Measurements from ENCODE around the gene ATP2A3.

Gene ATP2A3

GRCh38 chr17:3974138-3974687 lies 10.0 kb upstream of the ATP2A3 start:
- no peak for DNase-seq (ENCODE audit: low read depth in 1 of 2, low spot score in 1 of 2)

- DNase-seq (ENCODE audit: low read depth in 1 of 2, low spot score in 1 of 2), result no peak
These were observed 9.4 kb upstream of the ATP2A3 start for GRCh38 chr17:3973495-3974137.

GRCh38 chr17:3972931-3973330 lies 8.7 kb upstream of the ATP2A3 start:
- DNase-seq (ENCODE audit: low read depth in 1 of 2, low spot score in 1 of 2), result no peak

DNA sequence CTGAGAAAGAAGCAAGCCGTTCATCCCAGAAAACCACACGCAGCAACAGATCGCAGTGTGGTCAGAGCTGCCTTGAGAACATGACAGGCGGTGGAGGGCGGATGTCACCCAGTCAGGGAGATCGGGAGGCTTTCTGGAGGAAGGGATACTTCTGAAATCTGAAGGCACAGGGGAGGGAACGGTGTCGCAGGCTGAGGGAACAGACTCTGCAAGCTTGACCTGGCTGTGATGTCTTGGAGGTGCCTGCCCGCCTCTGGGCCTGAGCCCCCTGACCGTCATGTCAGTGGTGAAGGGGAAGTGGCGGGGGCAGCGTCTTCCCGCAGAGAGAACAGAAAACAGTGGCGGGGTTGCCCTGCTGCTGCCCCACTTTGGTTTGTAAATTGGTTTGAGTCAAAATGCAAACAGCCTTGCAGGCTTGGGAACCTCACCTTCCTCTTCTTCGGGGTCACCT lies 8.1 kb upstream of the ATP2A3 start:
- no peak for DNase-seq (ENCODE audit: low read depth in 1 of 2, low spot score in 1 of 2)

DNA sequence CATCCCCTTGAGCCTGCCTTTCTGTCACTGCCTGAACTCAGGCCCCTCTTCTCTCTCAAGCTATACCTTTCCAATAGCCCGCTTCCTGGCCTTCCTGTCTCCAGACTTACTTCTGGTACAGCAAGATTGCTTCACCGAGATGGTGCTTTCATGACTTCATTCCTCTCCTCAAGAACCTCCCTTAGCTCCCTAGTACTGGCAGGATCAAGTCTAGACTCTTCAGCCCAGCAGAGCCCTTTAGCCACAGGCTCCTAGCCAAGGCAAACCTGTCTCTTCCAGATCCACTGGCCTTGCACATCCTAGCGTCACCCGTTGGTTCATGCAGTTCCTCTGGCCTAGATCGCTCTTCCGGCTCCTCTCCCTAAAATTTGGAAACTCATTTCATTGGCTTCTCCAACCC lies 6.4 kb upstream of the ATP2A3 start:
- no peak for DNase-seq (ENCODE audit: low read depth in 1 of 2, low spot score in 1 of 2)

DNA sequence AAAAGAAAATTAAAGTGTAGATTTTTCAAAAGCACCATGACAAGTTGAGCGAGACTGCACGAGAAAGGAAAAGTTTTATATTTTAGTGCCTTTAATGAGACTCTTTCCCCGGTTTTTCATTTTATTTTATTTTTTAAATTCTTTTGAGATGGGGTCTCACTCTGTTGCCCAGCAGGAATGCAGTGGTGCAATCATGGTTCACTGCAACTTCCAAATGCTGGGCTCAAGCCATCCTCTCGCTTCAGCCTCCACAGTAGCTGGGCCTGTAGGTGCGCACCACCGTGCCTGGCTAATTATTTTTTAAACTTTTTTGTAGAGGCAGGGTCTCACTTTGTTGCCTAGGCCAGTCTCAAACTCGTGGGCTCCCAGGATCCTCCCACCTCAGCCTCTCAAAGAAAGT lies 5.7 kb upstream of the ATP2A3 start:
- no peak for DNase-seq (ENCODE audit: low read depth in 1 of 2, low spot score in 1 of 2)

GRCh38 chr17:3968886-3969524 lies 4.8 kb upstream of the ATP2A3 start:
- DNase-seq (ENCODE audit: low read depth in 1 of 2, low spot score in 1 of 2), result no peak

- no peak for DNase-seq (ENCODE audit: low read depth in 1 of 2, low spot score in 1 of 2)
These were observed 3.8 kb upstream of the ATP2A3 start for GRCh38 chr17:3968015-3968414.

DNA sequence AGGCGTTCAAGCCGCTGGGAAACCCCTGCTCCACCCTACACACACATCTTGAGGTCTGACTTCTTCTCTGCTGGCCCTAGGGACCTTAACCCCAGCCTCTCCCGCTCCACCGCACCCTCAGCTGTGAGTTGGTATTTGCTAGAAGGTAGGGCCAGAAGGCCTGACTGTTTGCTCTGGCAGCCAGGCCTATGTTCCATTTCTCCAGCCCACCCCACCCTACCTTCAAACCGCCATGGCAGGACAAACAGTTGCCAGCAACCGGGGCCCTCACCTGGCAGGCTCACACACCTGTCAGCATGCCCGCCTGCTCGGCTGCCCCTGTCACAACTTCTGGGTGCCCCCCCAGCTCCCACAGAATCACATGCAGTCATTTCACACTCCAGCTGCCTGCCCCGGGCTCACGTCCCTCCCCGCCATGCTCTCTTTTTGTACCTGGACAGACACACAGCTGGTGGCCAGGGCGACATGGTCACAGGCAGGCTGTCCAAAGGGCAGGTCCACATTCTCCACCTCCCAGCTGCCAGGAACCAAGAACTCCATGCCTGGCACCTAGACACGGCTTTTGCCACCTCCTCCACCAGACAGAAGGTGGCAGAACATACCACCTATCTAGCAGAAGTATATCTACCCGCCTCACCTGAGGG lies 2.6 kb upstream of the ATP2A3 start:
- DNase-seq (ENCODE audit: low read depth in 1 of 2, low spot score in 1 of 2), result no peak

- DNase-seq (ENCODE audit: low read depth in 1 of 2, low spot score in 1 of 2), result peak in 1 of 2 donors; percentile 63
These were observed 1.0 kb upstream of the ATP2A3 start for GRCh38 chr17:3965118-3965800.

DNA sequence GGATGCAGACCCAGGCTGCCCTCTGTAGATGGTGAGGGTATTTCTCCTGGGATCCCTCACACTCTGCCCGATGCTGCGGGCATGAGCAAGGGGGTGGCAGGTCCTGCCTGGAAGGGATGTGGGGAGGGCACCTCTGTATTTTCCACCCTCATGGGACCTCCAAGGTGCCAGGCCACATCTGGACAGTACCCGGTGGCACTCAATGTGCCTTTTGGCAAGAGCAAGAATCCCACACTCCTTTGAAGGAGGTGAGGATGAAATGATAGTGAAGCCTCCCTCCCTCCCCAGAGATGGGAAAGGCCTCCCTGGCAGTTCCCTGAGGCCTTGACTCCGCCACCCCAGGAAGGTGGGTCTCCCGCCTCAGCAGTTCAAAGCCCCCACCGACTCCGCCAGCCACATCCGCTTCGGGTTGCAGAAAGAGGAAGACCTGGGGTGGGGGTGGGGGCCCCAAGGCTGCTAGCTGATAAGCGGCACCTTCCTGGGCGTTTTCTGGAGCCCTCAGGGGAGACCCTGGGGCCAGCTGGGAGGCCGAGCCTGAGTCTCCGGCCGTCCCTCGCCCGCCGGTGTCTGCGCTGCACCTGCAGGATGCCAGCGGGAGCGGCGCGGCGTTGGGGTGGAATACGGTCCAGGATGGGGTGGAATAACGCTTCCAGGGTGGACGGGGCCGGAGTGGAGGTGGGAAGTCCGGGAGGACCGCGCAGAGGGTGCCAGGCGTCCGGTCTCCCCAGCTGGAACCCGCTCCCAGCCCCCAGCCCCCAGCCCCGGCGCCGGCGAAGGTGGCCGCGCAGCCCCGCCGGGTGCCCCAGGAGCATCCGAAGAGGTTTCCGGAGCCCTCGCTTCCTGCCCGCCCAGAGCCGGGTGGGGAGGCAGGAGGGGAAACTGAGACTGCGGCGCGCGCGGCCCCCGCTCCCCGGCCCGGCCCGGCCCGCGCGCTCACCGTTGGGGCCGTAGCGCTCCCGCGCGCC lies 718 bp downstream of the ATP2A3 start:
- peak in 1 of 2 donors; percentile 35 for DNase-seq (ENCODE audit: low read depth in 1 of 2, low spot score in 1 of 2)

GRCh38 chr17:3962965-3963236 lies 1.3 kb downstream of the ATP2A3 start:
- no peak for DNase-seq (ENCODE audit: low read depth in 1 of 2, low spot score in 1 of 2)

DNA sequence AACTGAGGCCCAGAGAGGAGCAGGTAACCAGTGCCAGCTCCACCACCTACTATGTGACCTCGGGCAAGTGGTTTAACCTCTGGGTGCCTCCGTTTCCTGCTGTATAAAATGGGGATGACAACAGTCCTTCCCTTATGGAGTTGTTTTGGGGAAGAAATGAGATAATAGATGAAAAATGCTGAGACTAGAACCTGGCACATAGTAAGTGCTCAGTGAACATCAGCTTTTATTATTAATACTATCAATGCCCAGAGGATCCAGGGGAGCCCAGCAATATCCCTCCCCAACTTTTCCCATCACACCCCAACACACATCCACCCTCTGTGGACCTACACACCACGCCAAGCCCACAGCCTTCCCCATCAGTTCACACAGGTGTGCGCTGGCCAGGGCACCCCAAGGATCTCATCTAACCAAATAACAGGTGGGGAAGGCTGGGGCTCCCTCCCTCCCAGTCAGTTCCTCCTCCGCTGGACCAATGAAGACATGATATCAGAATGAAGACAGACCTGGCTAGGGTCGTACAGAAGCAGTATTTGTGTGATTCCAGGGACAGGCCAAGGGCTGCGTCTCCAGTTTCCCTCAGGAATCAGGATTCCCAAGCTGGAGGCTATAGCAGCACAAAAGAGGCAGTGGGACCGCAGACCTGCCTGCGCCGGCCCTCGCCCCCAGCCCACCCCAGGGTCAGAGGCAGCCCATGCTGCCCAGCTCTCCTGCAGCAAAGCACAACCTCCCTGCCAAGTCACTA lies 1.8 kb downstream of the ATP2A3 start:
- DNase-seq (ENCODE audit: low read depth in 1 of 2, low spot score in 1 of 2), result no peak

DNA sequence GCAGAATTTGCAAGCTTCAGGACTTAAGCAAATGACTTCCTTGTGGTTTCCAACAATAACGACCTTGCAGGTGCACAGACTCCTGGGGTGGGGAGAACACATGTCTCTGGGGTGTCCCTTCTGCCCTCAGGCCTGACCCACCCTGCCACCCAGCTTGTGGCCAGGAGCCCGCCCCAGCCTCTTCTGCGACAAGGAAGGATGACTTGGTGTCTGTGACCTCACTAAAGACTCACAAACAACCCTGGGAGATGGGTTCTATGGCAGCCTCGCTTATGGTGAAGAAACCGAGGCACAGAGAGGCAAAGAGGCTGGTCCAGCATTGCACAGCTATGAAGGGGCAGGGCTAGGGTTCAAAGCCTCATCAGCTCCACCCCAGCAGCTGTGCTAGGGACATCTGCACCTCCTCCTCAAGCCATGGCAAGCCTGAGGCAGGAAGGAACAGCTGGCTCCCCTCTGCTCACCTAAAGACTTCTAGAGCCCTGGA lies 2.6 kb downstream of the ATP2A3 start:
- DNase-seq (ENCODE audit: low read depth in 1 of 2, low spot score in 1 of 2), result no peak

DNA sequence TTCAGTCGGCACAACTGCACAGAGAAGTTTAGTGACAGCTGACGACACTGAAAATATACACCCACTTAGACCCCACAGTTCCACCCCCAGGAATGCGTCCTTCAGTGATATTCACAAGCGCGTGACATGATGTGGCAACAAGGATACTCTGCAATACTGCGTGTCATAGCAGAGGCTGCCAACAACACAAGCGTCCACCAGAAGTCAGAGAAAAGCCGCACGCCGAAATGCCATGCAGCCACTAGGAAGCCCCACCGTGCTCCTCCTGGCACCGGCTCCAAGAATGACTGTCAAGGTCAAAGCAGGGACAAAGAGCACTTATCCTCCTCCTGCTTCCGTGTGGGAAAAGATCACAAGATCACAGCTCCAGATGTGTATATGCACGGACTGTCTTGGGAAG lies 3.5 kb downstream of the ATP2A3 start:
- DNase-seq (ENCODE audit: low read depth in 1 of 2, low spot score in 1 of 2), result no peak

GRCh38 chr17:3959921-3960601 lies 4.2 kb downstream of the ATP2A3 start:
- DNase-seq (ENCODE audit: low read depth in 1 of 2, low spot score in 1 of 2), result no peak

- DNase-seq (ENCODE audit: low read depth in 1 of 2, low spot score in 1 of 2), result no peak
These were observed 4.8 kb downstream of the ATP2A3 start for GRCh38 chr17:3959295-3959899.

DNA sequence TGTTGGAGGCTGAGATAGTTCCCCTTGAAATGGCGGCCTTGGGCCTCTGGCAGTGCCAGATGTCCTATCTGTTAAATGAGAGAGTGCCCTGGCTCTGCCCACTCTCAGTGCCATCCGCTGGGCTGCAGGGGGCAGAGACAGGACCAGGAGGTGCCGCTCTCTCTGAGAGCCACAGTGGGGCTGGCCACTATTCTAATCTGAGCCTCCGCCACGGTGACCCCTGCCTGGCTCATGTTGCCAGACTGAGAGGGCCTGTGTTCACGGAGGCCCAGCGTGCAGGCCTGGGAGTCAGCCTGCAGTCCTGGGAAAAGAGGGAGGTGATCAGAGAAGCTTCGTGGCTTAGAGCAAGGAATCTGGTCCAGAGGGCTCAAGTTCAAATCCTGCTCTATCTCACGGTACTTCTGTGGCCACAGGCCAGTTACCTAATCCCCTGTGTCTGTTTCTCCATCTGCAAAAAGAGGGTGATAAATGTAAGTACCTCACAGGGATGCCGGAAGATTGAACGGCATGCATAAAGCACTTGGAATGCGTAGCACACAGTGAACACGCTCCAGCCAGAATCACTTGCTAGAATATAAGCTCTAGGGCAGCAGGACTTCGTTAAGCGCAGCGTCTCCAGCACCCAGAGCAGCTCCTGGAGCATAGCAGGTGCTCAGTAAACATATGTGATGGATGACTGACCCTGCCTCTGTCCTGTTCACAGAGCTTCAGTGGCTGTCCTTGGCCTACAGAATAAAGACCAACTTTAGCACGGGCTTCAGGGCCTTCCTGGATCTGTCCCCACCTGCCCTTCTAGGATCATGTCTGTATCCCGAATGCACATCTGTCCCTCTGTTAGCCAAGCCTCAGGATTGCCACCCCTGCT lies 6.3 kb downstream of the ATP2A3 start:
- DNase-seq (ENCODE audit: low read depth in 1 of 2, low spot score in 1 of 2), result no peak
